Stimulated activated CD4-positive, alpha-beta T cell treated with anti-CD3 and anti-CD28 coated beads, Interleukin-1b, Interleukin-23, amount 100 ng/mL, for 4 hours (primary cell): Measurements from ENCODE around the gene EFNA2.

Experiments used
- DNase-seq, 2 donors: peaks; one replicate each; pipeline ENCODE4 v3.0.0-alpha.2; 2020; ENCODE audit warnings: low read depth in 2 of 2

Gene EFNA2

DNA sequence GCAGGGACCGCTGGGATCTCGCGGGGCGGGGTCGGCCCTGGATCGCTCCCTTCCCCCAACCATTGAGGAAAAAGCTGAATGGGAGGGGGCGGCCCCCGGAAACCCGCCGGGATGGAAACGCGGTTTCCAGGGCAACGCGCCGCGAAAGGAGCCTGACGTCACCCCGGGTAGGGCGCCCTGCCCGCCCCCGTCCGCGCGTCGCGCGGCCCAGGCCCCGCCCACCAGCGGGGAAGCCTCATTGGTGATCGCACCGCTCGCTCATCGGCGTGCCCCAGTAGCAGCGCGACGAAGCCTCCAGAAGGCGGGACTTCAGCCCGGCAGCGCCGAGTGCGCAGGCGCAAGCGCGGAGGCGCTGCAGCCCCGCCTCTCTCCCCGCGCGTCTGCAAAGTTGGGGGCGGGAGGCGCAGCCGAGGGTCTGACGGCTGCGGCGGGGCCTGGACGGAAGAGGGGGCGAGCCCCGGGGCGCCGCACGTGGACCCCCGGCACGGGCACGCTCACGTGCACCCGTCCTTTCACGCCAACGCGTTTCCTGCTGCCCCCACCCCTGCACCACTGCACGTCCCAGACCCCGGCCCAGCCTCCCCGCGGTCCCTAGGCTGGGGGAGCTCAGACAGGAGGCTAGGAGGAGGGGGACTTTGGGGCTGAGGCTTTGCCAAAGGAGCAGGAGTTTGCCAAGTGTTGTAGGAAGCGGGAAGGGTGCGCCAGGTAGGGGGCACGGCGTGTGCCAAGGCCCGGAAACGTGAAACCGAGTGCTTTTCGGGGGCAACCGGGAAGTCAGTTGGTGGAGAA is 24.7 kb upstream of the EFNA2 start:
- peak; percentile 96 for DNase-seq

DNA sequence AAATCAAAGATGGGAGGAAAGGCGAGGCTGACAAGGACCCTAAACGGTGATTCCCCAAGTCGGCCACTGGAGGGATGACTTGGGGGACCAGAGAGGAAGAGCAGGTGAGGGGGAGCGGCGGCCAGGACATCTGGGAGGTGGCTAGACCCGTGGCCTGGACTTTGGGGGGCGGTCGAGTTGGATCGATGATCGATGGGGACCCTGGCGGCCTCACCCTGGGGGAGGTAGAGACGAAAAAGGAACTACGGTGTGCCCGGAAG is 24.2 kb upstream of the EFNA2 start:
- no peak for DNase-seq

DNA sequence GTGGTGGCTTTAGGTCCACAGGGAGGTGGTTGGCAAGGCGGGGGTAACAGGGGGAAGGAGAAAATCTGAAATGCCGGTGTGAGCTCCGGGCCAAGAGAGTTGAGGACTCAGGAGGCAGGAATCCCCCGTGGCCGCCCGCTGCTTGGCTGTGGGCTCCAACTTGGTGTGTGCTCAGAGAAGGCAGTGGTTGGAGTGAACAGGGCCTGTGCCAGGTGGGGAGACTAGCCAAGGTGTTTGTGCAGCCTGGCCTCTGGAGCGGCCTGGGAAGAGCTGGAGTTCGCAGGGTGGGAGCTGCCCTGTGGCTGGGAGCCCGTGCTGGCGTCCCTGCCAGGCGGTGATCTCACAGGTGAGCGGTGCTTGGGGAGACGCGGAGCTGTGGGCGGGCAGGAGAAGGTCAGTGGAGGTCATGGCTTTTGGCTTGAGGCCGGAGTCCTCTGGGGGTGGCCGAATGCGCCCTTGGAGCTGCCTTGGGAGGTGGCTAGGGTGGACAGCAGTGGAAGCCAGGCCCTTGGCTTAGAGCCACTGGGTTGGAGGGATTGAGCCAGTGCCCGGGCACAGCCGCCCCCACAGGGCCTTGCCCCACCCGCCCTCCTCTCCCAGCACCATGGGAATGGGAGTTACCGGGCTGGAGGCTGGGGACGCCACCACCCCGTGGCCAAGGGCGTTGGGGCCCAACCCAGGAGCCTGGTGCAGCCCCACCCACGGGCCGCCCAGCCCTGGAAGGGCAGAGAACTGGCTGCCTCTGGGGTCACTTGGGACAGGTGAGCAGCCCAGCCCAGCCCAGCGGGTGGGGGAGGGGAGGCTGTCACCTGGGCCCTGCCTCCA is 23.7 kb upstream of the EFNA2 start:
- DNase-seq, result no peak

DNA sequence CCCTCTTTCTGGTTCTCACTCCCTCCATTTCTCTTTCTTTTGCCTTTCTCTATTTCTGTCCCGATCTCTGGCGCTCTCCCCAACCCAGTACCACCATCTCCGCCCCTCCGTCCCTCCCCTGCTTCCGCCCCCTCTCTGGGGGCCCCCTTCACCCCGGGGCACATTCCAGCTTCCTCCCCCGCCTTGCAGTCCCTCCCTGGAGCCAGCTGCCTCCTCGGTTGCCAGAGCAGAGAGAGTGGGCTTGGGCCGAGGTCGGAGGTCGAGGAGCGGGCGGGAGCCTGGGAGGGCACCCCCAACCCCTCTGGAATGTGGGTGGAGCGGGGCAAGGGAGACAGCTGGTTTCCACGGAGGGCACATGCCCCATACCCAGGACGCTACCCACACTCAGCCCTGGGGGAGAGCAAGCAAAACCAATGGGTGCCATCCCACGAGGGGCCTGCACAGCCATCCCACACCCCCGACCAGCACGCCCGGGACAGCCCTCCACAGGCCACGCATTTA is 23.0 kb upstream of the EFNA2 start:
- no peak for DNase-seq

DNA sequence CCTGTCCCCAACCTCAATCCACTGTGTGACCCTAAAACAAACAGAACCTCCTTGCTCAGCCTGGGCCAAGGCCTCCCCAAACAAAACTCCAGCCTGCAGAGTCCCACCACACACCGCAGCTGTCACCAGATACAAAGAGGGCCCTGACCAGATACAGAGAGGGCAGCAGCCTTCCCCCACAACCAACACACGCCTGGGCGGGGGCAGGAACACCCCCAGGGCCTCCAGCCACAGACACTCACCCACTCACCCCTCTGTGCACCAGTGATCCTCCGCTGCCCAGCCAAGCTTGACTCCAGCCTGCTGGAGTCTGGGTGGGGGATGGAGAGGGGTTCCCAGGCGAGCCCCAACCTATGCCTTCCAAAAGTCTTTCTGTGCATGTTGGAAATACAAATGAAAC is 22.5 kb upstream of the EFNA2 start:
- DNase-seq, result no peak

DNA sequence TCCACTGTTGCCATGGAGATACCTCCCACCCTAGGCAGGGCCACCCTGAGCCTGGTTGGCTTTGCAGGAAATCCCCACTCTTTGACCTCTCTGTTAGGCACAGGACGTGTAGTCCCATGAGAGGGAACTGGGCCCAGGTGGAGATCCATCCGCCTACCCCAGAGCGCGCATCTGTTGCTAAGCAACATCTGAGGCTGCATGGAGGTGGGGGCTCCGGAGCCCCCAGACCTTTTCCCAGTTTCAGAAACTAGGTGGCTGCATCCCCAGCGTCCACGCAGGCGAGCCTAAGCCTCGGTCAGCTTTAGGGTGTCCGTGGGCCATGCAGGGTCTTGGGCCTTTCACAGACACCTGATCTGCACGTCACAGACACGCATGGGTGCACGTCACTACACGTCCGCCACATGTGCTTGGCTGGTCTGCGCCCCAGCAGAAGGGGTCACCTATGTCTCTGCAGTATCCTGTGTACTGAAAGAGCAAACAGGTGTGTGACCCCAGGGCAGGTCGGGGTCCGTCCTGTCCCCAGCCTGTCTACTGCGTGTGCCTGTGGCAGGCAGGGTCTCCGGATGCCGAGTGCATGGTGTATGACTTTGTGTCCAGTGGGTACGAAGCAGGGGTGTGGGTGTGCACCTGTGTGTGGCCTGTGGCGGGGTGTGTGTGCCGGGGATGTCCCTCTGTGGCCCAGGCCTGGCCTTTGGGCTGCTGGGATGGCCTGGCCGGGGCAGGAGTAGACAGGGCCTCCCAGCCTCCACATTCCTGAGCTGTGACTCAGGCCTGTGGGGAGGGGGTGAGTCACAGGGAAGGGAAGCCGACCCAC is 20.7 kb upstream of the EFNA2 start:
- no peak for DNase-seq

DNA sequence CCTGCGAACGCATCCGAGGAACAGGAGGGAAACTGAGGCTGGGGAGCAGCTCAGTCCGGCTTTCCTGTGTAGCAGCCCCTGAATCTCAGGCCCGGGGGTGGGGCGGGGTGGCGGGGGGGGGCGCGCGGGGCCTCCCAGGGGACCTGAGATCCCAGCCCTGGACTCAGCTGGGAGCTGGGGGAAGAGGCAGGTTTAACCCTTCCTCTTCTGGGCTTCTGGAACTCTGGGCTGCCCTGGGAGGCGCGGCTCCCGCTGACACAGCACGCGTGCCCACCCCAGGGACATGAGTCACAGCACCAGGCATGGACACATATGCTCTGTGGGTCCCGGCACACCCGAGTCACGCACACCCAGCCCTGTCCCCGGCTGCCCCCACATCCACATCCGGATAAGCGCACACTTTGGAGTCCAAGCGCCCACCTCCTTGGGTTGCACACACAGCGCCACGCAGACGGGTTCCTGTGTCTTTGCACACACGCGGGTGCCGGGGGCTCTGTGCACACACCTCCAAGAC is 20.0 kb upstream of the EFNA2 start:
- DNase-seq, result no peak

DNA sequence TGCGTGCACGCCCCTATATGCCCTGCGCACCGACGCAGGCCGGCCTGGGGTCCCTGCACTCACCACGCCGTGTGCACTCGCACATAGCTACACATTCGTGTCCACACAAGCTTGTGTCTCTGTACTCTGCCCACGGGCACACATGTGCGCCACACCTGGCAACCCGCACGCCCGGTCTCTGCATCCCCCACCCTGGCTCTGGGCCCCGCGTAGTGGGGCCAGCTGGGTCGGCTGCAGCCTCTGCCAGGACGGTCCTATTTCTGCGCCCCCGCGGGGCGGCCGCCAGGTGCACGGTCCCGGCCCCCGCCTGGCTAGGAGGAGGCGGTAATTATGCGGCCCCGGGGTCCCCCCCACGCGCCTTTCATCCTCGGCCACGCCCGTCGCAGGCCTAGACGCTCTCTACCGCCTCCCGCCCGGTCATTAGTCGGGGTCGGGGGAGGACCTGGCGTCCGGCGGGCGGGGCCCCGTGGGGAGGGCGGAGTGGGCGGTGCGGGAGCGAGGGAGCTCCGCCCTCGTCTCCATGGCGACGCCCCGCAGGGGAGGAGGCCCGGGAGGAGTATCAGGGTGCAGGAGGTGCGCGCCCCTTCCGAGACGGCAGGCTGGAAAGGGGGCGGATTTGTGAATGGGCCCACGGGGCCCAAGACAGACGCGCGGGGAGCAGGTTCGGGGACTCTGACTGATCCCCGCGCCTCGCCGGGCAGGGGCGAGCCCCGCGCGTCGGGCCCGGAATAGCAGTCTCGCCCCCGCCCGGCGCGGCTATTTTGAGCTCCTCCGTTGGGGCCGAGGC is 19.4 kb upstream of the EFNA2 start:
- DNase-seq, result peak; percentile 74 to 75

DNA sequence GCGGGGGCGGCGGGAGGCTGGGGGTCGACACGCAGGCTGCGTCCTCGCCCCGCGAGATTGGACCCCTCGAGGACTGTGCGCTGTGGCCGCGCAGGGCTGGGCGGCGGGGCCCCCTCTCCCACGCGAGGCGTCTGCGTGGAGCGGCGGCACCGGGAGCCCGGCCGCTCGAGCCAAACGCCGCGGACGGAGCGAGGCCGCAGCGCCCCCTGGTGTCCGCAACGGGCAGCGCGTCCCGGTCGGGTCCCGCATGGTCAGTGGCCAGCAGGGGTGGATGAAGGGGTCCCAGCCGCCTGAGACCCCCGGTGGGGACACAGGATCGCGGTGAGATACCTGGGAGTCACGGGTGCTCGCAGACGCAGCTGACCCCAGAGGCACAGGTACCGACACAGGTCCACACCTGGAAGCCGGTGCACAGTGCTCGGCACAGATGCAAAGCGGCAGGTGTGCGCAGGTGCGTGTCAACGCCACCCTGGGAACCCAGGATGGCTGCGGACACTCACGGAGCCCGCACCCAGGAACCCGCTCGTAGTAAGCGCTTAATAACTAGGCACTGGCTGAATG is 18.7 kb upstream of the EFNA2 start:
- DNase-seq, result peak in 1 of 2 donors; percentile 63

DNA sequence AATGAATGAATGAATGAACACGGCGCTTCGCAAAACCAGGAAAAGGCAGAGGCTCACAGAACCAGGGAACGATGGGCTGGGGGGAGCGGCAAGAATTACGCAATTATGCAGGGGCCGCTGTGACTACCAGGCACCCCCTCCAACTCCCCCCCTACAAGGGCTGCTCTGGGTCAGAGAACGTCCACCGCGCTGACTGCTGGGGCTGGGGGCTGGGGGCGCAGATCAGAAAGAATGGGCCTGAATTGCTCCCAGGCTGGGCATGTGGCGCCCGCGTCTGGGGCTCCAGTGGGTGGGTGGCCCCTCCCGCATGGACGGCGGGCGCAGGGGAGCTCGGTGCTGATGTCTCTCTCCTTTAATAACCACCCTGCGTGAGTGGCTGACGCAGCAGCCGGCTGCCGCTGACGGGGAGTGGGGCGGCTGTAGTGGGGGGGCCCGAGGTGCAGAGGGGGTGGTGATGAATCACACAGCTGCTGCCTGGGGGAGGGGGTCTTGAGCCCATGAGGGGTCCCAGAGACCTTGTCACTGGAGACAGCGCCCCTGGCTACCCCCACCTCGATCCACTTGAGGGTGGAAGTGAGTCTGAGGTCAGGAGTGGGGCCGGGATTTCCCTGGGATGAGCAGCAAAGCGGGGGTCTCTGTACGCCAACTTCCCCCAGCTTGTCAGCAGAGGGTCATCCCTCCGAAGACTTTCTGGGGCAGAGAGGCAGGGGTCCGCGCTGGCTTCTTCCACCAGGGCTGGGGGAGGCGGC is 18.0 kb upstream of the EFNA2 start:
- DNase-seq, result no peak

DNA sequence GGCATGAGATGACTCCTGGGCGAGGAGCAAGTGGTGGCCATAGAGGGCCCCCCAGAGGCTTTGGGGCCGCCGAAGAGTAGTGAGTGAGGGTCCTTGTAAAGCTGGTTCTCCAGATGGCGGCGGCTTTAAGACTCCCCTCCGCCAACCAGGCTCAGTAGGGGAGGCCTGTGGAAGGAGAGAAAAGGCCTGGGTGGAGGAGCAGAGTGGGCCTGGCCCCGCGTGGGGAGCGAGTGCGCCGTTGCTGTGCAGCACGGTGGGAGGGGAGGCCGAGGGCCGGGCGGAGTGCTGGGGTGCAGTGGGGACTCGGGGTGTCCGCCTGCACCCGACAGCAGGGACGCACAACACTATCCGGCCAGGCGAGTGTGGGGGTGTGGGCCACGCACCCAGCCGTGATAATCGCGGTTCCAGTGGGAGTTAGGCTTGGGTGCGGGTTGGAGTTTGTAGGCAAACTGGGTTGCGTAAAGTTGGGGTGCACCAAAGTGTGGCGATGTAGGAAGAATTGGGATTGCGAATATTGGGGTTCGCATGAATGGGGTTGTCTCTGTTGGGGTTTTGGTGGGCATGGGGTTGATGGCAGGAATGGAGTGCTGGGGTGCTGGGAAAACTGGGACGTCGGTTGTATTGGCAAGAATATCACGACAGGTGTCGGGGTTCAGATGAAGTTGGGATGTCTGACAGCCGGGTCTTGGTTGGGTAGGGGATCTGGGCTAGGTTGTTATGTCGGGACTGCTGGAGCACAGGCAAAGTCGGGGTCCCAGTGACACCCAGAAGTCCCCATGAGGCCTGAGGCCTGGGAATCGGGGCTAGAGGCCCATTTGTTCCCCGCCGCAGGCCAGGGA is 17.2 kb upstream of the EFNA2 start:
- no peak for DNase-seq

DNA sequence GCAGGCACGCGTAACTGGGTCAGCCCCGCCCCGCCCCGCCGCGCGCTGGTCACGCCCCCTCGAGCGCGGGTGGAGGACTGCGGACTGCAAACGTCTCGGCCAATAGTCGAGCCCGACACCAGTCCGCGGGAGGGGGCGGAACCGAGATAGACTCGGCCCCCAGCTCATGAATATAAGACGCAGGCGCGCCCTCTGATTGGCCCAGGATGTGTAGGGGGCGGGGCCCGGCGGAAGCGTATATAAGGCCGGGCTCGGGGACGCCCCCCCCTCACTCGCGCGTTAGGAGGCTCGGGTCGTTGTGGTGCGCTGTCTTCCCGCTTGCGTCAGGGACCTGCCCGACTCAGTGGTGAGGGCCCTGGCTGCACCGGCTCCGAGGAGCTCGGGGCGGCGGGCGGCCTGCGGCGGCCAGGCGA is 16.6 kb upstream of the EFNA2 start, which contains the start of gene CIRBP:
Gene CIRBP (plus strand): TSS at position 268 of the 413 bp plus-strand sequence. CDS start 1,602 bp downstream, outside the sequence.
- peak; percentile 99 for DNase-seq

DNA sequence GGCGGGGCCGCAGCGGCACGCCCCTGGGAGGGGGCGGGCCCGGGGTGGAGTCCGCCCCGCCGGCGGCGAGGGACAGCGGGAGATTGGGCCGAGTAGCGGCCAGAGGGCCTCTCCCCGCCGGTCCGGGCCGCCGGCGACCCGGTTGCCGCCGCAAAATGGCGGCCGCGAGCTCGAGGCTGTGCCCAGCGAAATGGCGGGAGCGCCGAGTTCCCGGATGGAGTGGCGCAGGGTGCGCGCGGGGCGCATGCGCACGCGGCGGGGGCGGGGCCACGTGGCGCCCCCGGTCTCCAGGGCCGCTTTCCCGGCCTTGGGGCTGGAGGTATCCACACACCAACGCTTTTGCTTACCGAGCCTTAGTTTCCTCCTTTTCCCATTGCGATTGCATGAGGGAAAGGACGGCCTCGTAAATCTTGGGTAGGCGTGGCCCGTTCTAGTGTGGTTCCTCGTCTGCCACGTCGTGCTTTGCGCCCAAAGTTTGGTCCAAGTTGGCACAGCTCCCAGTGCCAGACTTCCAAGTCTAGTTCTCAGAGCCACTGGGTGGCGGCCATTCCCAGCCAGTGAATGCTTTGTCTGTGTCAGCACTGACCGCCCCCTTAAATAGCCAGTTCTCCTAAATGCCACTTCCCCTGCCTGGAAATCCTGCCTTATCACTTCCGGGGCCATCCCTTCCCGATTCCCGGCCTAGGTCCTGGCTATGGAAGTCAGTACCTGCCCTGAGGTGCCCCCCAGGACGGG is 16.0 kb upstream of the EFNA2 start:
- peak; percentile 79 to 83 for DNase-seq

DNA sequence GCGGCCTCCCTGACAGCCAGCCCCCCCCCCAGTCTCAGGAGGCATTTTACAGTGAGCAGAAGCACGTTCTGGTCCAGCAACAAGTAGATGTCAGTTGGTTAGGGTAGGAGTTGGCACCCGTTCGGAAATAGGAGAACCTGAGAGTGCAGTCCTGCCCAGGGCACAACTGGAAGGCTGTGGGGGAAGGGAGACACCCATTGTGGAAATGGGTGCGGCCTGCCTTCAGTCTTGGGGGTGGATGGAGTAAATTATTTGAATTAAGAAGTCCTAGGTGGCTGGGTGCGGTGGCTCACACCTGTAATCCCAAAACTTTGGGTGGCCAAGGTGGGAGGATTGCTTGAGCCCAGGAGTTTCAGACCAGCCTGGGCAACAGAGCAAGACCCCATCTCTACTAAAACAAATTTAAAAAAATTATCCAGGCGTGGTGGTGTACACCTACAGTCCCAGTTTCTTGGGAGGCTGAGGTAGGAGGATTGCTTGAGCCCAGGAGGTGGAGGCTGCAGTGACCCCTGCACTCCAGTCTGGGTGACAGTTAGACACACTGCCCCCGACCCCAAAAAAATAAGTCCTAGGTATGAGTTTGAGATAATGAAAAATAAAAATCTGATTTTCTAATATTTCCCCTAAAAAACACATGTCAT is 15.3 kb upstream of the EFNA2 start:
- no peak for DNase-seq

DNA sequence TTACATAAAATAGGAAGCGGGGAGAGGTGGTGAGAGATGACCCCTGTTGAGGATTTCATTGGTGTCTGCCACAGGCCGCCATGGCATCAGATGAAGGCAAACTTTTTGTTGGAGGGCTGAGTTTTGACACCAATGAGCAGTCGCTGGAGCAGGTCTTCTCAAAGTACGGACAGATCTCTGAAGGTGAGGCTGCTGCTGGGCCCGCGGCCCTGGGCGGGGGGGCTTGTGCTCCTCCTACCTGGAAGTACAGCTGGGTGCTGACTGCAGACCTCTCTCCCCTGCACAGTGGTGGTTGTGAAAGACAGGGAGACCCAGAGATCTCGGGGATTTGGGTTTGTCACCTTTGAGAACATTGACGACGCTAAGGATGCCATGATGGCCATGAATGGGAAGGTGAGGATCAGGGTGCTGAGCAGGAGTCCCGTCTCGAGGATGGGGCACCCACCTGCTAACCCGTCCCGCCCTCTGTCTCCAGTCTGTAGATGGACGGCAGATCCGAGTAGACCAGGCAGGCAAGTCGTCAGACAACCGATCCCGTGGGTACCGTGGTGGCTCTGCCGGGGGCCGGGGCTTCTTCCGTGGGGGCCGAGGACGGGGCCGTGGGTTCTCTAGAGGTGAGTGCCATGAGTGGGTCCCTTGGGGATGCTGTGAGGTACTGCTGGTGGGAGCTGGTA is 14.7 kb upstream of the EFNA2 start:
- no peak for DNase-seq

DNA sequence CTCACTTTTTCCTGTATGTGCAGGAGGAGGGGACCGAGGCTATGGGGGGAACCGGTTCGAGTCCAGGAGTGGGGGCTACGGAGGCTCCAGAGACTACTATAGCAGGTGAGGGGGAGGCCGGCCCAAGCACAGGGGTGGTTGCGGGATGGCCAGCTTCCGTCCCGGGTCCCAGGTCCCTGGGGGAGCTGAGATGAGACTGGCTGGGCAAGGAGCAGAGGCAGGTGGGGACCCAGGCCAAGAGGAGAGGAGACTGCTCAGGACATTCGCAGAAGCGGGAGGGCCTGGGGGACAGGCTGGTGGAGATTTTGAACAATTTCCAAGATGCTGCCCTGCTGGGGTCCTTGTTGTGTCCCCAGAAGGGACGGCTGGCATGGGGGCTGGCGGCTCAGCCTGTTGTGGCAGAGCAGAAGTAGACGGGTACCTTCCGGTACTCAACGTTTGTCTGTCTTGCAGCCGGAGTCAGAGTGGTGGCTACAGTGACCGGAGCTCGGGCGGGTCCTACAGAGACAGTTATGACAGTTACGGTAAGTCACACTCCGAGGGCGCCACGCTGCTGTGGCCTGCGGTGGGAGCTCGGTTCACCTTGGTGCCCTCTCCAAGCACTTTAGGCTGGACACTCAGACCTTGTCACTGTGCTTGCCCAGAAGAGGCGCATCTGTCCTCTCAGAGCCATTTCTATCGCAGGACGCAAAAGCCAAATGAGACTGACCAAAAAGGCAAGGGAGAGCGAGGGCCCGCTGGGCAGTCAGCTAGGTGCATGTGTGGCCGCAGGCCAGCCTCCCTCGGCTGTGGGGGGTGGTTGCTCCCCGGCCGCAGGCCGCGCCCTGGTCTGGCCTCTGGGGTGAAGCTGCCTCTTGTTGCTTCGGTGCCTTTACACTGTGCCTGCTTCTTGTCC is 13.9 kb upstream of the EFNA2 start:
- no peak for DNase-seq
